Astrocyte (in vitro differentiated cells and primary cell): ENCODE data around the gene HESX1. TPM values are rescaled to one million over a fixed set of nuclear protein-coding genes. Genes with fewer than 3 reads are reported as not detected.

Experiments used
- DNase-seq: peaks from one replicate; pipeline ENCODE4 v3.0.0-alpha.2; 2010; ENCODE audit warnings: low read depth
- FAIRE-seq: peaks from 2 replicates; lab custom pipeline; 2011; peaks lifted over from hg19 to GRCh38; lab: Jason Lieb, UNC
- H2AFZ ChIP-seq: 2 replicates; pipeline ENCODE4 v1.6.0; 2012; ENCODE audit warnings: low read depth, low read length, inconsistent platforms
- H3K27ac ChIP-seq: 2 replicates; pipeline ENCODE4 v1.5.1; 2011; ENCODE audit warnings: low read depth, low read length, inconsistent platforms
- H3K27me3 ChIP-seq: 2 replicates; pipeline ENCODE4 v1.6.0; 2011; ENCODE audit warnings: low read length, inconsistent platforms; ENCODE audit not compliant: insufficient read depth
- H3K36me3 ChIP-seq: 2 replicates; pipeline ENCODE4 v1.5.1; 2011; ENCODE audit warnings: low read length, inconsistent platforms; ENCODE audit not compliant: insufficient read depth
- H3K4me1 ChIP-seq: 2 replicates; pipeline ENCODE4 v1.5.1; 2011; ENCODE audit warnings: low read length, inconsistent platforms; ENCODE audit not compliant: insufficient read depth
- H3K4me2 ChIP-seq: 2 replicates; pipeline ENCODE4 v1.6.0; 2012; ENCODE audit warnings: low read length, inconsistent platforms
- H3K4me3 ChIP-seq: 2 replicates; pipeline ENCODE4 v1.5.1; 2011; ENCODE audit warnings: low read depth, mild to moderate bottlenecking, low read length, inconsistent platforms; ENCODE audit not compliant: insufficient read depth
- H3K79me2 ChIP-seq: 2 replicates; pipeline ENCODE4 v1.6.0; 2012; ENCODE audit warnings: mild to moderate bottlenecking, low read length, inconsistent platforms; ENCODE audit not compliant: insufficient read depth
- H3K9ac ChIP-seq: 2 replicates; pipeline ENCODE4 v1.6.0; 2012; ENCODE audit warnings: mild to moderate bottlenecking, low read length, inconsistent platforms
- H3K9me3 ChIP-seq: 2 replicates; pipeline ENCODE4 v1.5.1; 2012; ENCODE audit warnings: low read depth, mild to moderate bottlenecking, low read length, inconsistent platforms; ENCODE audit not compliant: insufficient read depth
- H4K20me1 ChIP-seq: 2 replicates; pipeline ENCODE4 v1.6.0; 2012; ENCODE audit warnings: low read length, inconsistent platforms; ENCODE audit not compliant: insufficient read depth
- H3K27ac Mint-ChIP-seq: one replicate; pipeline ENCODE4 v1.8.0; 2021; ENCODE audit warnings: mild to moderate bottlenecking, mixed read lengths; ENCODE audit not compliant: unreplicated experiment
- H3K27me3 Mint-ChIP-seq: one replicate; pipeline ENCODE4 v1.8.0; 2021; ENCODE audit warnings: low read depth, mixed read lengths; ENCODE audit not compliant: unreplicated experiment
- H3K36me3 Mint-ChIP-seq: one replicate; pipeline ENCODE4 v1.8.0; 2021; ENCODE audit warnings: low read depth, mixed read lengths; ENCODE audit not compliant: unreplicated experiment
- H3K4me1 Mint-ChIP-seq: one replicate; pipeline ENCODE4 v1.8.0; 2021; ENCODE audit warnings: low read depth, mixed read lengths; ENCODE audit not compliant: unreplicated experiment
- H3K4me3 Mint-ChIP-seq: one replicate; pipeline ENCODE4 v1.8.0; 2021; ENCODE audit warnings: mild to moderate bottlenecking, moderate library complexity, mixed read lengths; ENCODE audit not compliant: unreplicated experiment
- H3K9me3 Mint-ChIP-seq: one replicate; pipeline ENCODE4 v1.8.0; 2021; ENCODE audit warnings: mild to moderate bottlenecking, mixed read lengths; ENCODE audit not compliant: unreplicated experiment
- CTCF ChIP-seq: IDR thresholded peaks from 2 replicates; pipeline ENCODE4 v1.5.1; 2011; ENCODE audit warnings: low read depth, mild to moderate bottlenecking, inconsistent platforms, low read length, moderate library complexity; ENCODE audit not compliant: insufficient read depth
- EZH2 ChIP-seq: IDR thresholded peaks from 2 replicates; pipeline ENCODE4 v1.6.1; 2012; ENCODE audit warnings: mild to moderate bottlenecking, low read length, inconsistent platforms; ENCODE audit not compliant: insufficient read depth
- total RNA-seq: library from RNA; stranded (reverse); gene quantifications from 2 replicates; pipeline ENCODE4 v1.2.1, GENCODE V29; 2021

Gene HESX1
- total RNA-seq, 1 donor from 2014 or later, result 1.1 TPM

GRCh38 chr3:57163751-57164150 is 36.0 kb downstream of the HESX1 start:
- Histone ChIP-seq H4K20me1 (peaks cover 23% of the 10 kb centered on the region), H3K4me1 (peaks cover 32% of the 10 kb centered on the region), H3K9me3 (no peaks in the 10 kb centered on the region), H3K9ac (peak overlapping the region; percentile 45), H3K79me2 (peaks cover 26% of the 10 kb centered on the region), H3K27ac (no peak overlapping the region), H3K4me3 (peak overlapping the region; percentile 70), H3K36me3 (no peaks in the 10 kb centered on the region), H2AFZ (no peak overlapping the region), H3K27me3 (peaks cover 5% of the 10 kb centered on the region), H3K4me2 (peak overlapping the region; percentile 87)
- H3K4me3 Mint-ChIP-seq, result peak overlapping the region; percentile 95
- H3K9me3 Mint-ChIP-seq, result no peaks in the 10 kb centered on the region
- DNase-seq (no peak), FAIRE-seq (no peak)
- TF ChIP-seq CTCF (no peak), EZH2 (no peak)
- H3K36me3 Mint-ChIP-seq, result no peaks in the 10 kb centered on the region
- H3K27me3 Mint-ChIP-seq, result peaks cover 22% of the 10 kb centered on the region
- peaks cover 21% of the 10 kb centered on the region for H3K4me1 Mint-ChIP-seq
- H3K27ac Mint-ChIP-seq, result no peak overlapping the region

GRCh38 chr3:57161915-57162314 is 37.9 kb downstream of the HESX1 start:
- Mint-ChIP-seq H3K4me1 (peaks cover 21% of the 10 kb centered on the region), H3K9me3 (no peaks in the 10 kb centered on the region), H3K27ac (no peak overlapping the region), H3K27me3 (peaks cover 16% of the 10 kb centered on the region), H3K4me3 (no peak overlapping the region), H3K36me3 (no peaks in the 10 kb centered on the region)
- FAIRE-seq (no peak), DNase-seq (no peak)
- H3K27me3 ChIP-seq, result peaks cover 3% of the 10 kb centered on the region
- no peaks in the 10 kb centered on the region for H3K36me3 ChIP-seq
- no peaks in the 10 kb centered on the region for H3K9me3 ChIP-seq
- no peak for TF ChIP-seq CTCF
- no peak overlapping the region for H3K4me3 ChIP-seq
- no peak overlapping the region for H3K27ac ChIP-seq
- peaks cover 23% of the 10 kb centered on the region for H4K20me1 ChIP-seq
- peaks cover 32% of the 10 kb centered on the region for H3K4me1 ChIP-seq
- H3K79me2 ChIP-seq, result peaks cover 33% of the 10 kb centered on the region
- H2AFZ ChIP-seq, result no peak overlapping the region
- peak overlapping the region; percentile 32 for H3K4me2 ChIP-seq
- no peak overlapping the region for H3K9ac ChIP-seq

GRCh38 chr3:57160765-57161538 is 38.8 kb downstream of the HESX1 start:
- H3K27ac ChIP-seq, result no peak overlapping the region
- H2AFZ ChIP-seq, result no peak overlapping the region
- Mint-ChIP-seq H3K27ac (no peak overlapping the region), H3K4me1 (peaks cover 21% of the 10 kb centered on the region), H3K27me3 (peaks cover 13% of the 10 kb centered on the region), H3K36me3 (no peaks in the 10 kb centered on the region), H3K9me3 (no peaks in the 10 kb centered on the region), H3K4me3 (no peak overlapping the region)
- peaks cover 42% of the 10 kb centered on the region for H3K79me2 ChIP-seq
- FAIRE-seq, result no peak
- peak; percentile 44 for DNase-seq
- TF ChIP-seq CTCF (no peak), EZH2 (no peak)
- H3K9me3 ChIP-seq, result no peaks in the 10 kb centered on the region
- peaks cover 23% of the 10 kb centered on the region for H4K20me1 ChIP-seq
- H3K36me3 ChIP-seq, result no peaks in the 10 kb centered on the region
- no peaks in the 10 kb centered on the region for H3K27me3 ChIP-seq
- no peak overlapping the region for H3K4me3 ChIP-seq
- H3K9ac ChIP-seq, result no peak overlapping the region
- peaks cover 32% of the 10 kb centered on the region for H3K4me1 ChIP-seq
- H3K4me2 ChIP-seq, result peak overlapping the region; percentile 32
